Heart right ventricle (tissue), 16 donors: ENCODE measurements around the gene ZCCHC24. TPM values are rescaled to one million over a fixed set of nuclear protein-coding genes. Genes with fewer than 3 reads are reported as not detected.

Experiments used
- ATAC-seq, 8 donors: fragments of 200-7000 bp; cut with Tn5 transposase; one replicate each; pipeline ENCODE4 v1.9.1; 2020; ENCODE audit warnings: mild to moderate bottlenecking in 8 of 8, moderate library complexity in 8 of 8, moderate number of reproducible peaks in 1 of 8
- DNase-seq, 2 donors: peaks; one replicate each; pipeline ENCODE4 v3.0.0-alpha.2; 2020
- H3K27ac ChIP-seq, 10 donors: fragments of 200-600 bp; sonication (generic) in 2 of 10; one replicate each; pipeline versions ENCODE4 v1.5.0 to v1.8.0; 2020 to 2022; ENCODE audit warnings: mild to moderate bottlenecking in 3 of 10
- H3K27me3 ChIP-seq, 7 donors: fragments of 200-600 bp; one replicate each; pipeline ENCODE4 v1.8.0; 2021 to 2022; ENCODE audit warnings: mild to moderate bottlenecking in 2 of 7
- H3K36me3 ChIP-seq, 9 donors: fragments of 200-600 bp; sonication (generic) in 1 of 9; one replicate each; pipeline versions ENCODE4 v1.5.0 to v1.8.0; 2020 to 2022; ENCODE audit warnings: mild to moderate bottlenecking in 2 of 9
- H3K4me1 ChIP-seq, 9 donors: fragments of 200-600 bp; sonication (generic) in 1 of 9; one replicate each; pipeline versions ENCODE4 v1.5.0 to v1.8.0; 2020 to 2022; ENCODE audit warnings: mild to moderate bottlenecking in 4 of 9
- H3K4me3 ChIP-seq, 10 donors: fragments of 200-600 bp; sonication (generic) in 2 of 10; one replicate each; pipeline versions ENCODE4 v1.5.0 to v1.8.0; 2020 to 2022; ENCODE audit warnings: mild to moderate bottlenecking in 7 of 10, moderate library complexity in 2 of 10
- H3K9me3 ChIP-seq, 11 donors: fragments of 200-600 bp in 10 of 11; sonication (generic) in 2 of 11; one replicate each; pipeline versions ENCODE4 v1.5.0 to v1.8.0; 2013 to 2022; ENCODE audit warnings: mild to moderate bottlenecking in 2 of 11, control low read depth in 1 of 11, moderate library complexity in 1 of 11
- CTCF ChIP-seq, 9 donors: fragments of 200-600 bp; sonication (generic) in 2 of 9; IDR thresholded peaks; one replicate each; pipeline versions ENCODE4 v1.5.0 to v1.8.0; 2021 to 2022; ENCODE audit warnings: antibody characterized with exemption in 9 of 9, mild to moderate bottlenecking in 5 of 9, moderate library complexity in 1 of 9
- WGBS, 2 donors: extraction: QIAGEN DNeasy Blood & Tissue Kit; methylation state at CpG; one replicate each; pipeline ENCODE4 v1.1.7; 2013; ENCODE audit warnings: inconsistent platforms in 1 of 2; 5-methylcytosine and 5-hydroxymethylcytosine counted together
- intact Hi-C, 10 donors: fragments of 100-400 bp; cut with DNase I; formaldehyde crosslinking; loops; one replicate each; pipeline versions ENCODE4 v1.11.1 to v1.14.2; 2022
- polyA plus RNA-seq, 2 donors: library from polyadenylated mRNA; stranded (reverse); fragments of 200-250 nt; gene quantifications; one replicate each; pipeline ENCODE4 v1.2.3, GENCODE V29; 2013
- total RNA-seq, 10 donors: library from RNA; stranded (reverse); fragmentation: NEBNext Ultra II Directional in 3 of 10; extraction: Animal tissue kit (Norgen Biotek cat#: 25700) in 3 of 10; gene quantifications; one replicate each; pipeline versions ENCODE4 v1.2.1 to v1.2.4, GENCODE V29; 2021 to 2023
- donor health status: Arrhythmogenic right ventricular cardiomyopathy.
- donor health status: ischemic (EF 13 %, LVEDD 7.1; RV severe dilation, severe dysfunction).
- donor health status: healthy with polysubstance abuse.
- donor health status: DM: no; HTN: yes; CAD: no.
- donor health status: DM: no; HTN: no; CAD: no.
- donor health status: ischemic (EF 25% LVEDD 6.9; RV normal size, moderate dysfunction).
- donor health status: ischemic (EF 25% LVEDD 5.7; RV mildly dilated, moderate dysfunction).
- donor health status: healthy.
- donor health status: DM: yes; HTN: yes; CAD: no.
- donor health status: Ischemic cardiomyopathy.
- donor health status: ischemic (EF 35%, LVEDD 5.7; RV mildly dilated, moderate dysfunction).
- donor health status: nonischemic (EF 11% LVEDD 7.7; RV severe dilation, severe dysfunction).
- donor health status: DM: yes; HTN: yes; CAD: no.
- donor health status: PGD.
- donor health status: ischemic (EF 29% LVEDD 5.4; RV normal size, mild dysfunction).
- donor health status: nonischemic (EF 23%, LVEDD 6.1; RV moderate dilation, normal function).

The ZCCHC24 gene
- total and polyA plus RNA-seq, 12 donors, result 19.3 to 59.0 (median 45.9) TPM

GRCh38 chr10:79375321-79376077, 69.9 kb downstream of the ZCCHC24 start:
- Histone ChIP-seq H3K27me3 (no peaks in the 10 kb centered on the region), H3K27ac (no peak overlapping the region), H3K4me3 (no peak overlapping the region), H3K4me1 (peaks cover 16 to 29% (median 20%) of the 10 kb centered on the region in 9 donors), H3K9me3 (peaks cover 0 to 14% (median 9%) of the 10 kb centered on the region in 11 donors), H3K36me3 (no peaks in the 10 kb centered on the region)
- whole genome bisulfite sequencing, 2 donors, result 85 to 86% methylated on average over 6 of the region's 6 CpGs
- intact Hi-C loops, result loop anchor here in 6 of 10 donors (1.0 to 10.0 kb wide), 8 partner anchors 72 to 229 kb away; partner anchors contain the start of gene ZCCHC24 (in 1 of the 6)
- TF ChIP-seq CTCF (IDR thresholded peaks at IDR 0.05), result no peak
- ATAC-seq, result no peak
- no peak for DNase-seq

- intact Hi-C loops, result loop anchor here in 9 of 10 donors (1.0 to 10.0 kb wide), 9 partner anchors 73 to 230 kb away; partner anchors contain the start of gene ZCCHC24 (in 1 of the 9)
- peaks cover 7 to 20% (median 11%) of the 10 kb centered on the region in 9 donors for H3K4me1 ChIP-seq
- DNase-seq, result peak; percentile 82
- H3K27me3 ChIP-seq, result no peaks in the 10 kb centered on the region
- H3K27ac ChIP-seq, result no peak overlapping the region
- no peaks in the 10 kb centered on the region for H3K36me3 ChIP-seq
- no peak overlapping the region for H3K4me3 ChIP-seq
- peak; percentile 29 to 79 (median 58) for ATAC-seq
- H3K9me3 ChIP-seq, result peaks cover 0 to 21% (median 13%) of the 10 kb centered on the region in 11 donors
- WGBS, 2 donors, result 6 to 7% methylated on average over 7 of the region's 7 CpGs
- TF ChIP-seq CTCF (IDR thresholded peaks at IDR 0.05), result peak; percentile 93 to 99 (median 98)
Measured at GRCh38 chr10:79374312-79375191, 70.9 kb downstream of the ZCCHC24 start.

- no peak for ATAC-seq
- TF ChIP-seq CTCF (IDR thresholded peaks at IDR 0.05), result no peak
- Histone ChIP-seq H3K36me3 (no peaks in the 10 kb centered on the region), H3K4me3 (no peak overlapping the region), H3K27me3 (no peaks in the 10 kb centered on the region), H3K9me3 (peaks cover 0 to 21% (median 13%) of the 10 kb centered on the region in 11 donors), H3K27ac (no peak overlapping the region), H3K4me1 (peaks cover 4 to 12% (median 5%) of the 10 kb centered on the region in 9 donors)
- 68 to 83% methylated on average over 4 of the region's 4 CpGs for WGBS, 2 donors
- intact Hi-C loops, result loop anchor here in 4 of 10 donors (5.0 to 10.0 kb wide), 3 partner anchors 94 to 232 kb away; no protein-coding TSS in a partner anchor
- no peak for DNase-seq
Measured at GRCh38 chr10:79372871-79373270, 72.6 kb downstream of the ZCCHC24 start.
